Measurements from ENCODE around the gene BICC1.

The BICC1 gene

GRCh38 chr10:58515291-58515941 lies 2.7 kb downstream of the BICC1 start:
- H3K27me3 ChIP-seq (ENCODE audit: control insufficient read depth, insufficient read depth, low read length, poor library complexity, severe bottlenecking) = peaks cover 49% of the 10 kb centered on the region
- no peak overlapping the region for H3K27ac ChIP-seq (ENCODE audit: insufficient read depth, low read depth, low read length, poor library complexity, severe bottlenecking)
- WGBS, 2 experiments = 87 to 99% methylated on average over 2 to 4 of the region's 4 CpGs
- H3K9me3 ChIP-seq (ENCODE audit: control insufficient read depth, low read length) = no peaks in the 10 kb centered on the region
- H3K36me3 ChIP-seq (ENCODE audit: control insufficient read depth, insufficient read depth, low read length) = no peaks in the 10 kb centered on the region
- no peak overlapping the region for H3K4me3 ChIP-seq (ENCODE audit: insufficient read depth, low read depth, low read length)
- peaks cover 6% of the 10 kb centered on the region for H3K4me1 ChIP-seq (ENCODE audit: control insufficient read depth, insufficient read depth, low read length)

GRCh38 chr10:58516119-58516518 lies 3.4 kb downstream of the BICC1 start:
- WGBS, 2 experiments = 88 to 100% methylated on average over 1 of the region's 1 CpG
- H3K27me3 ChIP-seq (ENCODE audit: control insufficient read depth, insufficient read depth, low read length, poor library complexity, severe bottlenecking) = peaks cover 42% of the 10 kb centered on the region
- H3K4me1 ChIP-seq (ENCODE audit: control insufficient read depth, insufficient read depth, low read length) = peaks cover 6% of the 10 kb centered on the region
- H3K4me3 ChIP-seq (ENCODE audit: insufficient read depth, low read depth, low read length) = no peak overlapping the region
- H3K36me3 ChIP-seq (ENCODE audit: control insufficient read depth, insufficient read depth, low read length) = no peaks in the 10 kb centered on the region
- no peak overlapping the region for H3K27ac ChIP-seq (ENCODE audit: insufficient read depth, low read depth, low read length, poor library complexity, severe bottlenecking)
- no peaks in the 10 kb centered on the region for H3K9me3 ChIP-seq (ENCODE audit: control insufficient read depth, low read length)

GRCh38 chr10:58516671-58517070 lies 4.0 kb downstream of the BICC1 start:
- Histone ChIP-seq H3K4me1 (ENCODE audit: control insufficient read depth, insufficient read depth, low read length) (peaks cover 6% of the 10 kb centered on the region), H3K27ac (ENCODE audit: insufficient read depth, low read depth, low read length, poor library complexity, severe bottlenecking) (no peak overlapping the region), H3K4me3 (ENCODE audit: insufficient read depth, low read depth, low read length) (no peak overlapping the region), H3K27me3 (ENCODE audit: control insufficient read depth, insufficient read depth, low read length, poor library complexity, severe bottlenecking) (peaks cover 36% of the 10 kb centered on the region), H3K9me3 (ENCODE audit: control insufficient read depth, low read length) (no peaks in the 10 kb centered on the region), H3K36me3 (ENCODE audit: control insufficient read depth, insufficient read depth, low read length) (no peaks in the 10 kb centered on the region)

- WGBS, 2 experiments = 88 to 96% methylated on average over 1 of the region's 1 CpG
- peaks cover 32% of the 10 kb centered on the region for H3K27me3 ChIP-seq (ENCODE audit: control insufficient read depth, insufficient read depth, low read length, poor library complexity, severe bottlenecking)
- H3K36me3 ChIP-seq (ENCODE audit: control insufficient read depth, insufficient read depth, low read length) = no peaks in the 10 kb centered on the region
- H3K4me3 ChIP-seq (ENCODE audit: insufficient read depth, low read depth, low read length) = no peak overlapping the region
- H3K4me1 ChIP-seq (ENCODE audit: control insufficient read depth, insufficient read depth, low read length) = peaks cover 6% of the 10 kb centered on the region
- H3K9me3 ChIP-seq (ENCODE audit: control insufficient read depth, low read length) = no peaks in the 10 kb centered on the region
- no peak overlapping the region for H3K27ac ChIP-seq (ENCODE audit: insufficient read depth, low read depth, low read length, poor library complexity, severe bottlenecking)
These were observed 4.4 kb downstream of the BICC1 start for GRCh38 chr10:58517081-58517480.

- Histone ChIP-seq H3K4me3 (ENCODE audit: insufficient read depth, low read depth, low read length) (no peak overlapping the region), H3K36me3 (ENCODE audit: control insufficient read depth, insufficient read depth, low read length) (no peaks in the 10 kb centered on the region), H3K4me1 (ENCODE audit: control insufficient read depth, insufficient read depth, low read length) (peaks cover 6% of the 10 kb centered on the region), H3K9me3 (ENCODE audit: control insufficient read depth, low read length) (no peaks in the 10 kb centered on the region), H3K27ac (ENCODE audit: insufficient read depth, low read depth, low read length, poor library complexity, severe bottlenecking) (no peak overlapping the region), H3K27me3 (ENCODE audit: control insufficient read depth, insufficient read depth, low read length, poor library complexity, severe bottlenecking) (peaks cover 26% of the 10 kb centered on the region)
- WGBS, 2 experiments = 93 to 94% methylated on average over 3 to 4 of the region's 4 CpGs
These were observed 5.1 kb downstream of the BICC1 start for GRCh38 chr10:58517491-58518355.

GRCh38 chr10:58518775-58519174 lies 6.1 kb downstream of the BICC1 start:
- WGBS, 2 experiments = 86 to 93% methylated on average over 6 of the region's 6 CpGs
- Histone ChIP-seq H3K4me1 (ENCODE audit: control insufficient read depth, insufficient read depth, low read length) (no peaks in the 10 kb centered on the region), H3K36me3 (ENCODE audit: control insufficient read depth, insufficient read depth, low read length) (no peaks in the 10 kb centered on the region), H3K9me3 (ENCODE audit: control insufficient read depth, low read length) (no peaks in the 10 kb centered on the region), H3K27me3 (ENCODE audit: control insufficient read depth, insufficient read depth, low read length, poor library complexity, severe bottlenecking) (peaks cover 16% of the 10 kb centered on the region), H3K4me3 (ENCODE audit: insufficient read depth, low read depth, low read length) (no peak overlapping the region), H3K27ac (ENCODE audit: insufficient read depth, low read depth, low read length, poor library complexity, severe bottlenecking) (no peak overlapping the region)

GRCh38 chr10:58529077-58529728 lies 16.5 kb downstream of the BICC1 start:
- H3K4me1 ChIP-seq (ENCODE audit: control insufficient read depth, insufficient read depth, low read length) = no peaks in the 10 kb centered on the region
- no peaks in the 10 kb centered on the region for H3K9me3 ChIP-seq (ENCODE audit: control insufficient read depth, low read length)
- no peaks in the 10 kb centered on the region for H3K27me3 ChIP-seq (ENCODE audit: control insufficient read depth, insufficient read depth, low read length, poor library complexity, severe bottlenecking)
- no peak overlapping the region for H3K27ac ChIP-seq (ENCODE audit: insufficient read depth, low read depth, low read length, poor library complexity, severe bottlenecking)
- 42 to 50% methylated on average over 2 of the region's 3 CpGs for WGBS, 2 experiments
- no peaks in the 10 kb centered on the region for H3K36me3 ChIP-seq (ENCODE audit: control insufficient read depth, insufficient read depth, low read length)
- H3K4me3 ChIP-seq (ENCODE audit: insufficient read depth, low read depth, low read length) = no peak overlapping the region

- H3K4me1 ChIP-seq (ENCODE audit: control insufficient read depth, insufficient read depth, low read length) = no peaks in the 10 kb centered on the region
- no peak overlapping the region for H3K27ac ChIP-seq (ENCODE audit: insufficient read depth, low read depth, low read length, poor library complexity, severe bottlenecking)
- H3K27me3 ChIP-seq (ENCODE audit: control insufficient read depth, insufficient read depth, low read length, poor library complexity, severe bottlenecking) = no peaks in the 10 kb centered on the region
- no peak overlapping the region for H3K4me3 ChIP-seq (ENCODE audit: insufficient read depth, low read depth, low read length)
- WGBS, 2 experiments = 26 to 43% methylated on average over 4 to 5 of the region's 5 CpGs
- H3K36me3 ChIP-seq (ENCODE audit: control insufficient read depth, insufficient read depth, low read length) = no peaks in the 10 kb centered on the region
- peaks cover 2% of the 10 kb centered on the region for H3K9me3 ChIP-seq (ENCODE audit: control insufficient read depth, low read length)
These were observed 18.5 kb downstream of the BICC1 start for GRCh38 chr10:58531084-58531695.

- no peak overlapping the region for H3K27ac ChIP-seq (ENCODE audit: insufficient read depth, low read depth, low read length, poor library complexity, severe bottlenecking)
- H3K9me3 ChIP-seq (ENCODE audit: control insufficient read depth, low read length) = peaks cover 2% of the 10 kb centered on the region
- WGBS, 2 experiments = 92 to 97% methylated on average over 1 to 3 of the region's 3 CpGs
- no peaks in the 10 kb centered on the region for H3K27me3 ChIP-seq (ENCODE audit: control insufficient read depth, insufficient read depth, low read length, poor library complexity, severe bottlenecking)
- H3K4me1 ChIP-seq (ENCODE audit: control insufficient read depth, insufficient read depth, low read length) = no peaks in the 10 kb centered on the region
- H3K36me3 ChIP-seq (ENCODE audit: control insufficient read depth, insufficient read depth, low read length) = no peaks in the 10 kb centered on the region
- no peak overlapping the region for H3K4me3 ChIP-seq (ENCODE audit: insufficient read depth, low read depth, low read length)
These were observed 22.6 kb downstream of the BICC1 start for GRCh38 chr10:58535311-58535710.

- H3K4me1 ChIP-seq (ENCODE audit: control insufficient read depth, insufficient read depth, low read length) = no peaks in the 10 kb centered on the region
These were observed 30.5 kb downstream of the BICC1 start for GRCh38 chr10:58543141-58543540.

More at GRCh38 chr10:58543141-58543540, 30.5 kb downstream of the BICC1 start:
- H3K27me3 ChIP-seq (ENCODE audit: control insufficient read depth, insufficient read depth, low read length, poor library complexity, severe bottlenecking) = no peaks in the 10 kb centered on the region
- no peaks in the 10 kb centered on the region for H3K9me3 ChIP-seq (ENCODE audit: control insufficient read depth, low read length)
- H3K36me3 ChIP-seq (ENCODE audit: control insufficient read depth, insufficient read depth, low read length) = no peaks in the 10 kb centered on the region
- H3K4me3 ChIP-seq (ENCODE audit: insufficient read depth, low read depth, low read length) = no peak overlapping the region
- H3K27ac ChIP-seq (ENCODE audit: insufficient read depth, low read depth, low read length, poor library complexity, severe bottlenecking) = no peak overlapping the region
